ENCODE data around the gene RNU5D-1.

Gene RNU5D-1

DNA sequence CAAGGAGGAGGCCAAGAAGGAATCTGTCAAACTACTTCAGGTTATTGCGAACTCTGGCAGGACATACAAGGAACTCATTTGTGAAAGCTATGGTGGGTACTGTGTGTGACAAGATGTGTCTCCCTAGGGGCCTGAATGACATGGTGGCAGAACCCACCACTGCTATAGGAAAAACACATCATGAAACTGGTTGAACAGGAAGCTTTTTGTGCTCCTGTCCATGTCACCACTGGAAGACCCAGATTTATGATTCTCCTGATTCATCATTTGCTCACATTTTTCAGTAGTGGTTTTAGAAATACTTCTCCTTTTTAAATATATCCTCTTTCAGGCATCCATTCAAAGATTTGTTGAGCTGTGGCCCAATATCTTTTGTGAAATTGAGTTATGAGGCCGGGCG, 32.8 kb downstream of the RNU5D-1 start:
- no peak for DNase-seq

- no peak for DNase-seq
Measured at GRCh38 chr1:44696789-44697345, 34.1 kb downstream of the RNU5D-1 start.

DNA sequence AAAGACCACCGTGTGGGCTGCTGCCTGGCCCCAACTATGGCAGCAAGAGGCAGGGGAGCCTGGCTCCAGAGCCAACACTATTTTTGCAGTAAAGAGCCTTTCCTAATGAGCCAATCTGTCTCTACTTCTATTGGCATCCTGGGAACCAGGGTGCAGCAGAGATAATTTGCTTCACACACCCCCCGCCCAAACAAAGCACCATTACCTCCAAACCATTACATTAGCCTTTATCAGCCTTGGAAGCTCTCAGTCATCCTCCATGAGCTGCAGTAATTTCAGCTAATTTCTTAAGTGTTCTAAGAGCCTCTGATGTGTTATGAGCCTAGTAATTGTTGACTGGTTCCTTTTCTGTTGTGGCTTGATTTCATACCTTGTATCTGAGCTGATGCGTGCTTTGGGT, 34.9 kb downstream of the RNU5D-1 start:
- no peak for DNase-seq

- no peak for DNase-seq
Measured at GRCh38 chr1:44695671-44696070, 35.3 kb downstream of the RNU5D-1 start.

GRCh38 chr1:44694863-44695478, 36.0 kb downstream of the RNU5D-1 start:
- no peak for DNase-seq

DNA sequence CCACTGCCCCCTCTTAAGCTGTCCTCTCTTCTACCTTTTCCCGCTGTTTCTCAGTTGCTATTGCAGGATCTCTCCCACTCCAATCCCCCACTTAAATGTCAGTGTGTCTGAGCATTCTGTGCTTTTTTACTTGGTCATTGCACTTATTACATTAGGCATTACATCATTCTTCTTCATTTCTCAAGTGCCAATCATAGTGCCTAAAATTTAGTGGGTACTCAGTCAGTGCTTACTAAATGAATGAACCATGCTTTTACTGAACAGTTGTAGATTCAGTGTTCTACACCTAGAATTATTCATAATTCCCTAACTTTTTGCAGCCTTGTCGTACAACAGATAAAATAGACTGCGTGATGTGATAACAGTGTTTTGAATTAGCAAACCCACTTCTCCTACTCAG, 37.1 kb downstream of the RNU5D-1 start:
- no peak for DNase-seq

GRCh38 chr1:44693159-44693558, 37.8 kb downstream of the RNU5D-1 start:
- no peak for DNase-seq

- no peak for DNase-seq
Measured at GRCh38 chr1:44689447-44689765, 41.6 kb downstream of the RNU5D-1 start.

DNA sequence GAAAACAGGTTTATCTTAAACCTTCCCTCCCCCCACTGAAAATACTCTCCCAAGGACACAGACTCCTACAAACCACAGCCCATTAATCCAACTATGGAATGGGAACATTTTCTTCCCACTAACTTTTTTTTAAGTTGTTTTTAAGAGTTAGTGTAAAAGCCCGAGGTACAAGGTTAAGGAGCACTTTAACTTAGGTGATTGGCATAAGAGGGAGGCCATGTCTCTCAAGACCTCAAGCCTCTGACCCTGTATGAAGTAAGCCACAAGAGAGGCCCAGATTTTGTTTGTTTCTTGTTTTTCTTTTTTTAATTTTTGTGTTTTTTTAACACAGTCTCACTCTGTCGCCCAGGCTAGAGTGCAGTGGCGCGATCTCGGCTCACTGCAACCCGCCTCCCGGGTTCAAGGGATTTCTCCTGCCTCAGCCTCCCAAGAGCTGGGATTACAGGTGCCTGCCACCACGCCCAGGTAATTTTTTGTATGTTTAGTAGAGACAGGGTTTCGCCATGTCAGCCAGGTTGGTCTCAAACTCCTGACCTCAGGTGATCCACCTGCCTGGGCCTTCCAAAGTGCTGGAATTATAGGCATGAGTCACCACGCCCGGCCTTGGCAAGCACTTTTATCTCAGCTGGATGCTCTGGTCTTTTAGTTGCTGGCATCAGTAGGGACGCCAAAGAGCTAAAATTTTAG, 42.1 kb downstream of the RNU5D-1 start:
- DNase-seq = no peak

DNA sequence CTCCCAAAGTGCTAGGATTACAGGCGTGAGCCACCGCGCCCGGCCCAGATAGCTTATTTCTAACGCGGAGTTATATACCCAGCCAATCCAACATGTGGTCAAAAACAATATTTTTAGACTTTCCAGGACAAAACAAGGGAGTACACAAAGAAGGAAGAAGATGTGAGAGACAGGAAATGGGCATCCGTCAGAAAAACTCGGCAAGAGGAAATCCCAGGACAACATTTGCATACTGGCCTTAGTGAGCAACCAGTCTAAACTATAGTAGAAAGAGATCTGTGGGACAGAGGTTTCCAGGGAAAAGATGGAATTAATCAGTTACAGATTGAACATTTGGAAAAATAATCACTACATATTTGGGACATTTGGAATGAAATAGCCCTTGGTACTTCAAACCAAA, 45.1 kb downstream of the RNU5D-1 start:
- no peak for DNase-seq

DNA sequence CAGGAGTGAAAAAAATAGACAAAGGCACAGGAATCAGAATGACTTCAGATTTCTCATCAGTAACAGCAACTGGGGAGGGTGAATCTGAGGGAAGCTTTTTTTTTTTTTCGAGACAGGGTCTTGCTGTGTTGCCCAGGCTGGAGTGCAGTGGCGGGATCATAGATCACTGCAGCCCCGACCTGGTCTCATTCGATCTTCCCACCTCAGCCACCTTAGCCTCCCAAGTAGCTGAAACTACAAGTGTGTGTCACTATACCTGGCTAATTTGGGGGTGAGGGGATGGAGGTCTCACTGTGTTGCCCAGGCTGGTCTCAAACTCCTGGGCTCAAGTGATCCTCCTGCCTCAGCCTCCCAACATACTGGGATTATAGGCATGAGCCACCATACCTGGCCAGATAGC, 45.8 kb downstream of the RNU5D-1 start:
- no peak for DNase-seq

DNA sequence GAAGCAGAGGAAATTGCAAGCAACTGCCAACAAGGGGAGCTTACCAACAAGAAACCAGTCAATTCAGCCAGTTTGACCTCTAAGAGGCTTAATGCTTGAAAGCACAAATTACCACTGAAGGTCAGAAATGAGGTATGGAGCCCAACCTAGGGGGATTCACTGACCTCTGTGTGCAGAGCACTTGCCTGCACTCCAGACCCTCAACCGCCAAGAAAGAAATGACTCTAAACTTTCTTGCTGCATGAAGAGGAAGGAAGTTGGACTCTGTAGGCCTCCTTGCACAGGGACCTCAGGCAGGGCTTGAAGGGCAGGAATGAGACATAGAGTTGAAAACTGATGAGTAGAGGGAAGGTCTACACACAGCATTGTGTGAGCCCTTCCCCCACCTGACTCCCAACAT, 46.4 kb downstream of the RNU5D-1 start:
- no peak for DNase-seq

GRCh38 chr1:44682883-44683265, 48.1 kb downstream of the RNU5D-1 start:
- DNase-seq = no peak

DNA sequence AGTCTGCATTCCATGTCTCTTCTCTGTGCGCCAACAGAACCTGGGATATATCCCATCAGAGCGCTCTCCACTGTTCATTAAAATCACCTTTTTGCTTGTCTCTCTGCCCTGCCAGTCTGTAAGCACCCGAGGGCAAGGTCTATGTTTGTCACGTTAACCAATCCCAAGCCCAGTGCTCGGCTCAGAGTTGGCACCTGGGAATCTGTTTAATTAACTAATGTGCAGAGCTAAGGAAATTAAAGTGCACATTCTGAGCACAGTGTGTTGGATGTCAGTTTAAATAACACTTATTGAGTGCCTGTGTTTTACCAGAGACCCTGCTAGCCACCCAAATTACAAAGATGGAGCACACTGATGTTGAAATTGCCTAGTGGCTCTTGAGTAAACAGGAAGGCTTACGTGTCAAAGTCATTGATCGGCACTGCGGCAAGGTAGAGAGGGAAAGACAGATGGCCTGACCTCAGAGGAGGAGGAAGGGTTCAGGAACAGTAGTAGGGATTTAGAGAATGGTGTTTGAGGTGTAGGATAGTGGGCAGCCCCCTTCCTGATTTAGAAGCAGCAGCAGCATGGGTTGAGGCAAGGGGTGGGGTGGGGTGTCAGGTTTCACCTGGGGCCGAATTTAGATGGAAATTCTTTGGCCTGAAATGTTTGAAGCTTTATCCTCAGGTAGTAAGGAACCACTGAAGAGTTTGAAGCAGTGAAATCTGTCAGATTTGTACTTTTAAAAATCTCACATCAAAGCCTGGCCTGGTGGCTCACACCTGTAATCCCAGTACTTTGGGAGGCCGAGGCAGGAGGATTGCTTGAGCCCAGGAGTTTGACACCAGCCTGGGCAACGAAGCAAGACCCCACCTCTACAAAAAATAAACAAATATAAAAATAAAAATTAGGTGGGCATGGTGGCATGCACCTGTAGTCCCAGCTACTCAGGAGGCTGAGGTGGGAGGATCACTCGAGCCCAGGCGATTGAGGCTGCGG, 48.8 kb downstream of the RNU5D-1 start:
- no peak for DNase-seq
